GM10847 (cell line): Measurements from ENCODE around the gene CACNG3.

Experiments used
- POLR2A ChIP-seq: IDR thresholded peaks from 2 replicates; pipeline ENCODE4 v1.6.1; 2011; ENCODE audit not compliant: insufficient read length; ENCODE audit errors: extremely low read depth

CACNG3 gene

DNA sequence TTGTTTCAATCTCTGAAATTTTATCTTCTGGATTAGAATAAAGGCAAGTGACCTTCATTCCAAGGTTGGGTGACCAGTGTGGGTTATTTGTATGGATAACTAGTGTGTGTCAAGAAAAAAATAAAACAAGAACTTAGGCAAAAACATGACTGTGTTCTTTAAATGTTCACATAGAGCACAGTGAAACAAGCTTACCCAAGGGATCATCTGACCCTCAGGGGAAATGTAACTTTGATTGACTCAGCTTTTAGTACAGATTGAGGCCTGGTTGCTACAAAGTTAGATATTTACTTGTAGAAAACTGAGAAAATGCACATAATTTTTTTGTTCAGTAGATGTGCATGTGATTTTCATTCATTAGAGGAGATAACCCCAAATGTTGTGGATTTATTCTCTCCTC is 6.7 kb downstream of the CACNG3 start:
- TF ChIP-seq POLR2A: no peak

DNA sequence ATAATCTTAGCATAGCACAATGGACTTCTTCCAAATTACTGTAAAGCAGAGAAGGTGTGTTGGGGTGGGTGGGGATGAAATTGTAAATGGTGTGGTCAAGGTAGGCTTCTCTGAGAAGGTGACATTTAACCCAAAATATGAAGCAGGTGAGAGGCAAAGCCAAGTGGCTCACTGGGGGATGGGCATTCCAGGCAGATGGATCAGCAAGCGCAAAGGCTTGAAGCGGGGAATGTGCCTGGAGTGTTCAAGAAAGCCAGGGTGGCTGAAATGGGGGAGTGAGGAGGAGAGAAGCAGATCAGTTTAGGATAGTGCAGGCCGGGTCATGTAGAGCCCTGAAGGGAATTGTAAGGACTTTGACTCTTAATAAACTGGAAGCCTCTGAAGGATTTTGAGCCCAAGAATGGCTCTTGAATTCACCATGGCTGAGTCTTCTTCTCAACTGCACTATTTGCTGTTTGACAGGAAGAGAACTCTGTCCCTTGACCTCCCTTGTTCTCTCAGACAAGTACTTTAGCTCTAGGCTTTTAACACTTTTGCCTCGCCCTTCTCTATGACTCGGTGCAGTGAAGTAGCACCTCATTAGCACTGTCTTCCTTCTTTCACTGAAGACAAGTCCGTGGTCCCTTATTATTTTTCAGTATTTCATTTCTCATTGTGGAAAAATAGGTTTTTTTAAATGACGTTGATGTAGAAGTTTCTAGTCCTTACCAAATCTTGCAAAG is 14.7 kb downstream of the CACNG3 start:
- TF ChIP-seq POLR2A: no peak

DNA sequence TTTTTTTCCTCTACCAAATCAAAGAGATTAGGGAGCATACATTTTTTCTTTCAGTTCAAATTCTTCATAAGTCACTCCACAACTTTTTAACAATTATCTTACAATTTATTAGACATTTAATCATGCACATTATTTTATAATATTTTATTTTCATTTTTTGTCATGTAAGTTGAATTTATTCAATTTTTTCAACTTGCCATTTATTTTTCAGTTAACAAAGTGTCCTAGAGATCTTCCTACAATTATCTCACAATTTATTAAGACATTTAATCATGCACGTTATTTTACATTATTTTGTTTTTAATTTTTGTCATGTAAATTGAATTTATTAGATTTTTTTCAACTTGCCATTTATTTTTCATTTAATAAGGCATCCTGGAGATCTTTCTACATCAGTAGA is 16.2 kb downstream of the CACNG3 start:
- TF ChIP-seq POLR2A: no peak

DNA sequence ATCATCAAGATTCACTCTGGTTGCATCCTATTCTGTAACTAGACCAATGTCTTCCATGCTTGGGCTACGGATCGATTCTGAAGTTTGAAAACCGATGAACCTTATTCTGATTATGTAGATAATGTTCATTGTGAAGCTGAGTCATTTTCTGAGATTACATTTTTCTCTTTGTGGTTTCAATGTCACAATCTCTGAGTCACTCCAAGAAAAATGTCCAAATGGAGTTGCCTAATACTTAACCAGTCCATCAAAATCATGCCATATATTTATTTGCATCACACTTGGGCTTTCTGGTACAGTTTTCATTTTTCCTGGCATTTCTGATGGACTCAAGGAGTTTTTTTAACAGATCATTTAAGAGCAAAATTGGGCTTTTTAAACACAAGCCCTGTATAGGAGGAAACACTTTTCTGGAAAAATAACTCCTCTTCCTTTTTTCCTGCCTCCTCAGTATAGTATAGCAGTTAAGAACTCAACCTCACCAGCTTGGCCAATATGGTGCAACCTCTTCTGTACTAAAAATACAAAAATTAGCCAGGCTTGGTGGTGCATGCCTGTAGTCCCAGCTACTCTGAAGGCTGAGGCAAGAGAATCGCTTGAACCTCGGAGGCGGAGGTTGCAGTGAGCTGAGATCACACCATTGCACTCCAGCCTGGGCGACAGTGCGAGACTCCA is 17.5 kb downstream of the CACNG3 start:
- TF ChIP-seq POLR2A: no peak

DNA sequence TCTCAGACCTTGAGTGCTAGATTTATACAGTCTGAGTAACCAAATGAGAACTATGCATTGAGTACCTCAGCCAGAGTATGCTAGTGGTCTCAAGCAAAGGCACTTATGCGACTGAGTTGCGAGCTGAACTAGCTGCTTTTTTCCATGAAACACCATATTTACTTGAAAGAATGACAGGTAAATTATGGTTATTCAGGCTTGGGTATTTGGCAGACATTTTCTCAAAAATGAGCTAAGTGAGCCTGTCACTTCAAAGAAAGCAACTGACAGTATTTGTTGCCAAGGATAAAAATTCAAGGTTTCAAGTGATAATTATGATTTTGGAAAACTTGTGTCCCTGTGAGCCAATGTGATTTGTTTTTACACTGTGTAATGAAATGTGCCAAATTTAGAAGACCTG is 19.3 kb downstream of the CACNG3 start:
- no peak for TF ChIP-seq POLR2A

DNA sequence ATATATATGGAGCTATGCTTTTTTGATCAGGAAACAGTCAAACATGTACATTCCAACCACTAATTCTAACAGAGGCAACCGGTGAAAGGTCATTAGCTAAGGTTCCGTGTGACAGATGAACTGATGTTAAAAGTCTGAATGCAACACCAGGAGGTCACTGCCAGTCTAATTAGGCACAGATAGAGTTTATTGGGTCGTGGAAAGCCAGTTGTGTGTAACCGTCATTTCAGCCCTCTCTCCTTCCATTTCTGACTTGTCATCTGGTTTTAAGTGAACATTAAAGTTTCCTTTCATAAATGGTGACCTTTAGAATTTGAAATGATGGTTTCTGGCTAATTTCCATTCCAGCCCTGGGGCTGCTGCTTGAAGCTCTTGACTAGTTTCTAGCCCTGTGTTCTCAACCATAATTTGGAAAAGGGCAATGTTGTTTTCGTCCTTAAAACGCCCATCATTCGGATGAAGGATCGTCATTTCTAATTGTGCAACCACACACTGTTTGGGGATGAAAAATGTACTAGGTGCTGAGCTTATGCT is 23.9 kb downstream of the CACNG3 start:
- TF ChIP-seq POLR2A: no peak

DNA sequence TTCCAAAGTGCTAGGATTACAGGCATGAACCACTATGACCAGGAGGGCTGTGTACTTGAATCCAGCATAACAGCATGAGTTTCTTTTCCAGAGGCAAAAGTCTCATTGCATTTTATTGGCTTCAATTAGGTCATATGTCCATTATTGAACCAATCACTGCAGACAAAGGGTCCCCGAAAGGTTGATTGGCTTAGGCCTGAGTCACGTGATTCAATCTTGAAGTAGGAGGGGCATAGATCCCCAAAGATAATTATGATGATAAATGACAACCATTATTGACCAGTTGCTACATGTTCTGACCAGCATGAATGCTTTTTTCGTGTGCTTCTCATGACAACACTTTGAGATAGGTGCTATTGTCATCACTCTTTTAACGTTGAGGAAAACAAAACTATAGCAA is 25.3 kb downstream of the CACNG3 start:
- TF ChIP-seq POLR2A: no peak

DNA sequence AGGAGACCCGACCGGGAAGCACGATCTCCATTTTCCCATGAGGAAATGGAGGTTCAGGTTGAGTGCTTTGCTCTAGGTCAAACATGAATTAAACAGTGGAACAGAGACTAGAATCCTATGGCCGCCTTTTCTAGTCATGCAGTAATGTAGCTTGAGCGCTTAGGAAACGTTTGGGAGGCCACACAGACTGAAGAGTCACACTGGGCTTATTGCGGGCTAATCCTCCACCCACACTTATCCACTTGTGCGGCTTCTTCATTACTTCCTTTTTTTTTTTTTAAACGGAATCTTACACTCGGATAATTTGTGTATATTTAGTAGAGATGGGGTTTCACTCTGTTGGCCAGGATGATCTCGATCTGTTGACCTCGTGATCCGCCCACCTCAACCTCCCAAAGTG is 26.0 kb downstream of the CACNG3 start:
- TF ChIP-seq POLR2A: no peak

DNA sequence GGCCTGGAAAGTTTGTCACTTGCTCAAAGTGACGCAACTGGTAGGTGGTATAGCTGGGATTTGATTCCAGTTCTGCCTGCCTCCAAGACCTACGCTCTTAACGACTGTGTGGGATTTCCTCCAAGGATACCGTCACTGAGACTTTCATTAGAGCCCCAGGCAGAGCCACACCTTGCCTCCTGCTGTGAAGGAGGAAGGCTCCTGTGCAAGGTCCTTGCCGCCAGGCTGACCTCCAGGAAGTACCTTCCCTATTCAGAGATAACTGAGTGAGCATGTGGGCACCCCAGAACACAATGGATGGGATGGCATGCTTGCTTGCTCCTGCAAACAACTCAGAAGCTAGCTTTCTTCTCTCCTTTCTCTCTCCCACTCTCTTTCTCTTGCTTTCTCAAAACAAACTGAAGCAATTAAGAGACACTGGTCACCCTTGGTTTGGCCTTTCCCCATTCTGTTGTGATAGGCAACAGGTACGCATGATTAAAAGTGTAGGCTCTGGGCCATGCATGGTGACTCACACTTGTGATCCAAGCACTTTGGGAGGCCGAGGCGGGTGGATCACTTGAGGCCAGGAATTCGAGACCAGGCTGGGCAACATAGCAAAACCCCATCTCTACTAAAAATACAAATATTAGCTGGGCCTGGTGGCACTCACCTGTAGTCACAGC is 30.7 kb downstream of the CACNG3 start:
- TF ChIP-seq POLR2A: no peak

DNA sequence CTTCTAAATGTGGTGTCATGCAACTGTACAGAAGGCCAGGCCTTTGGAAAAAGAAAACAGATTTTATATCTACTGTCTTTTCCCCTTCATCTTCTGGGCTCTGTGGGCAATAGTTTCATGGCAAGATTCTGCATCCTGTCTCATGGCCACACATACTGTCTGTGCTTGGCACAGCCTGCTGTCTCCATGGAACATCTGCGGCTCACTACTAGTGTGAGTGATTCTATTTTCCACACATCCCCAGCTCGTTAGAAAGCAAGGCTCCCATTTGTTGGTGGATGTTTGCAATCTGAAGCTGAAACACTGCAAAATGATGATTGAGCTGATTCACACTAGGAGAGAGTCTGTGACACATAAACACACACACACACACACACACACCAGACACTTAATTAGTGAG is 32.4 kb downstream of the CACNG3 start:
- no peak for TF ChIP-seq POLR2A

DNA sequence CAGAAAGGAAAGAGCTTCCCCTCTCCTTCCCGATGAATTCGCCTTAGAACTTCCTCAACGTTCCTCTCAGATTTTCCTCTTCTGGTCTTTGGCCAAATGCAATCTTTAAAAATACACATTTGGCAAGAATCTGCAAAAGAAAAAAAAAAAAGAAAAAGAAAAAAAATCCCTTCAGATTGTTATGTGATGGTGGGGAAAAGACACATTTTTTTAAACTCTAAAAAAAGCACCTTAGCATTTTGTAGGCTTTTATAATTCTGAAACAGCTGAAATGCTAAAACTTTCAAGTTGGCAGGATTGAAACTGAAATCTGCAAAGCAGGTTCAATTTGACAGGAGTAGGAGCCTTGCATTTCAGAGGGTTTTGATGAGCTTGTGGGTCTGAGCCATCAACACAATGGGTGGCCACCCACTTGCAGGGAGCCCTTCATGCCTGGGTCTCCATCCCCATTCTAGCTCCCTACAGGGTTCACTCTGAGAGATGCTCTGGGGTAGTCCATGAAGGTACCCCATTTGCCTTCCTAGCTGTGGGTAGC is 33.1 kb downstream of the CACNG3 start:
- TF ChIP-seq POLR2A: no peak

DNA sequence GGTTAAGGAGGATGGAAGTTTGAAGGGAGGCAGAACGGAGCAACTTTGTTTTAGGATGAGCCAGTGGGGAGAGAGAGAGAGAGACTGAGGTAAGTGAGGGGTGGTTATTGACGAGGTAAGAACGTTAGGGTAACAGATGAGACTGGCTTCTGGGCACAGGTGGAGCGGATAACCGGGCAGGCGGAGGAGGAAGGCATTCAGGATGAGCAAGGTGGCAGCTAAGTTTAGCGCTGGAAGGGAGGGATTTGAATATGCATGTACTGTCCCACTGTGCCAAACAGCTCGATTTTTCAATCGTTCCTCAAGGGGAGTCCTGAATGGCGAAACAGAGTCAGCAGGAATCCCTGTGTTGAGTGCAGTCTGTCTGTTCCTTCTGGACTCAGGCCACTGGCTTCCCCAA is 35.8 kb downstream of the CACNG3 start:
- TF ChIP-seq POLR2A: no peak

DNA sequence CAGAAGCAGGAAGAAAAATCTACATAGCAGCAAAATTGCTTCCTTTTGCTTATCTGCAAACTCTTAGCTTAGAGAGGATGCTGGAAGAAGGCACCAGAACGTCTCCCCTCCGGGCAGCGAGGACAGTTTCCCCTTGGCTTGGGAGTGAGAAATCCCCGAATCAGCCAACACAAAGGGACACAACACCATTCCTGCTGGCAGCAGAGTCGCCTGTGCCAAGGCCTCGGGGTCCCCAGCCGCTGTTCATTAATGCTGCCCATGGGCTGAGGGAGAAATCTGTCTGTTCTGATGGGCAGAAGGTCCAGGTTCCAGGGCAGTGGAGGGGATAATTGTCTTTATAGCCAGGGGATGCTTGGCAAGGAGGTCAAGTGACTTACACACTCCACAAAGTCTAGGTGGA is 38.0 kb downstream of the CACNG3 start:
- no peak for TF ChIP-seq POLR2A

DNA sequence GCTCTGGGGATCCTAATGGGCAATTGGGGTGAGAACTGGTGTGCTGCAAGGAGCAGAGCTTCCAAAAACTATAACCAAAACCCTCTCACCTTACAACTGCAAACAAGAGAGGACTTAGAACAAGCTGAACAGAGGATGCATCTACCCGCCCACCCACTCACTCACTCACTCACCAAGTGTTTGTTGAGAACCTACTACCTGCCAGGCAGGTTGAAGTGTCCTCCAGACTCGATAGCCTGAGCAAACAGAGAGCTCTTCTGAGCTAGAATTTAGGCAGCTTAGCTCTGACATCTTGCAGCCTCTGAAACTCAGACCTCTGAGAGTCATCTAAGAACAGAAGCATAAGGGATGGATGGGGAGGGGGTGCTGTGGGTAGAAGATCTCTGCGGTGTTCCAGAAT is 41.2 kb downstream of the CACNG3 start:
- no peak for TF ChIP-seq POLR2A

DNA sequence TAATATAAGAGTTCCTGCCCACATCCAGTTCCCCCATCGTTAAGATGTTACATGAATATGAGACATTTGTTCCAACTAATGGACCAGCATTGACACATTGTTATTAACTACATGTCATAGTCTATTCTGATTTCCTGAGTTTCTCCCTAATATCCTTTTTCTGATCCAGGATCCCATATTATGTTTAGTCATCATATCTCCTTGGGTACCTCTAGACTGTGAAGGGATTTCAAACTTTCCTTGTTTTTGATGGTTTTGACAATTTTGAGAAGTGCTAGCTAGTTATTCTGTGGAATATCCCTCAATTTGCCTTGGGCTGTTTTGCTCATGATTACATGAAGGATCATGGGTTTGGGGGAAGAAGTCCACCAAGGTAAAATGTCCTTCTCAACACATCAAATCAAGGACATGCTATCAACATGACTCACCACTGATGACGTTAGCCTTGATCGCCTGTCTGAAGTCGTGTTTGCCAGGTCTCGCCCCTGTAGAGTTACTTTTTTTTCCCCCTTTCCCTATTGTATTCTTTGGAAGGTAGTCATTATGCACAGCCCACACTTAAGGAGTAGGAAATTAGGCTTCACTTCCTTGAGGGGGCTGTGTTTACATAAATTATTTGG is 42.5 kb downstream of the CACNG3 start:
- TF ChIP-seq POLR2A: no peak
